ENCODE results near the gene COL3A1.
A peak's percentile ranks its signal among the peaks of the same experiment; 100 is the strongest.

Gene COL3A1

DNA sequence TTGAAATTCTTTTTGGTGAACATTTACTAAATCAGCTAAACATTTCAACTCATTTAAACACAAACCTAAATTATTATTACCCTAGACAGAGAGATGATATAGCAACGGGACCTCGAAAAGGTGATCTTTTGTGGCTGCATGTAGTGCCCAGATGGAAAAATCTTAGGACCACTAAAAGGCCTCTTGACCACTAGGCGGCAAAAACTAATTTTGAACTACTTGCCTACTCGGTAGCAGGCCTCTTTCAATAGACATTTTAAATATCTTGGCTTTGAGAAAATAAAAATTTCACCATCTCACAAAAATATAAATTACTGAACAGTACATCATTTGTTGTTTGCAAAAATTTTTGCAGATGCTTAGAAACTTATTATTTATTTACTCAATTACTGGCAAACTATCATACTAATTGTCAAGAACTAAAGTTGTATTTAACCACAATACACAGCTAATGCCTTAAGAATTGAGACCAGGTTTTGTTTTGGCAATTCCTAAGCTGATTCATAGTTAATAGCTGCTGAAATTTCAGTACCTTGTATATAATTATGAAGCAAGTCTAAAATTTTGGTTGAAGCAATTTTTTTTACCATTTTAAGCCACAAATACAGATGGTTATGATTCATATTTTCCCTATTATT lies 9.4 kb downstream of the COL3A1 start:
- no peak for DNase-seq (ENCODE audit: low read depth)
- TF ChIP-seq, protein P1, sequence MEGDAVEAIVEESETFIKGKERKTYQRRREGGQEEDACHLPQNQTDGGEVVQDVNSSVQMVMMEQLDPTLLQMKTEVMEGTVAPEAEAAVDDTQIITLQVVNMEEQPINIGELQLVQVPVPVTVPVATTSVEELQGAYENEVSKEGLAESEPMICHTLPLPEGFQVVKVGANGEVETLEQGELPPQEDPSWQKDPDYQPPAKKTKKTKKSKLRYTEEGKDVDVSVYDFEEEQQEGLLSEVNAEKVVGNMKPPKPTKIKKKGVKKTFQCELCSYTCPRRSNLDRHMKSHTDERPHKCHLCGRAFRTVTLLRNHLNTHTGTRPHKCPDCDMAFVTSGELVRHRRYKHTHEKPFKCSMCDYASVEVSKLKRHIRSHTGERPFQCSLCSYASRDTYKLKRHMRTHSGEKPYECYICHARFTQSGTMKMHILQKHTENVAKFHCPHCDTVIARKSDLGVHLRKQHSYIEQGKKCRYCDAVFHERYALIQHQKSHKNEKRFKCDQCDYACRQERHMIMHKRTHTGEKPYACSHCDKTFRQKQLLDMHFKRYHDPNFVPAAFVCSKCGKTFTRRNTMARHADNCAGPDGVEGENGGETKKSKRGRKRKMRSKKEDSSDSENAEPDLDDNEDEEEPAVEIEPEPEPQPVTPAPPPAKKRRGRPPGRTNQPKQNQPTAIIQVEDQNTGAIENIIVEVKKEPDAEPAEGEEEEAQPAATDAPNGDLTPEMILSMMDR (IDR thresholded peaks at IDR 0.05; ENCODE audit: low read depth, low read length, missing control alignments): peak; percentile 38
- no peak overlapping the region for H3K4me3 ChIP-seq (ENCODE audit: low read depth, low read length)

DNA sequence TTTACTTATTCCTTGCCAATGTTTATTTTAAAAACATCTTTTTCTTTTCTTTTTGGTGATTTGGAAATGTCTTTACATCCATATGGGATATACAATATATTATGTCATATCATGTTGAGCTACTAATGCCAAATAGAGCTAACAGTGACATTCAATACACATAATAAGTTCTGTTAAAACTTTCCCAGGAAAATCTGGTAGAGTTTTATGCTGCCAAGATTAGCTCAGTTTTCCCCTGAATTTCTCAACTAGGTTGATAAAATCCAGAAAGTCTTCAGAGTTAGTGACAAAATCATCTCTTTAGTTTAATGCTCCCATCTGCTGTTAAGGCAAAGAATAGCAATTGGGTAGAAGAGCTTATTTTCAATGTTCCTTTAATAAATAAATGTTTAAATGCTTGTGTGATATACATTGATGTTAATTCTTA lies 9.9 kb downstream of the COL3A1 start:
- DNase-seq (ENCODE audit: low read depth): no peak
- TF ChIP-seq, protein P1 (IDR thresholded peaks at IDR 0.05; ENCODE audit: low read depth, low read length, missing control alignments): no peak
- H3K4me3 ChIP-seq (ENCODE audit: low read depth, low read length): no peak overlapping the region

DNA sequence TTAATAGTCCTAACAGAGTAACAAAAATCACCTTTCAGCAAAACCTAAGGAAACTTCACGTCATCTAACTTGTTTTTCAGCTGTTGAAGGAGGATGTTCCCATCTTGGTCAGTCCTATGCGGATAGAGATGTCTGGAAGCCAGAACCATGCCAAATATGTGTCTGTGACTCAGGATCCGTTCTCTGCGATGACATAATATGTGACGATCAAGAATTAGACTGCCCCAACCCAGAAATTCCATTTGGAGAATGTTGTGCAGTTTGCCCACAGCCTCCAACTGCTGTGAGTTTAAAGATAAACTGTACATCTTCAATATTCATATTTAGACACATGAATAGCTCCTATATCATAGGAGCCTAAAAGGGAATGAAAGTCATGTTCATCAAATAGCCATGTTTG lies 10.5 kb downstream of the COL3A1 start:
- TF ChIP-seq, protein P1 (IDR thresholded peaks at IDR 0.05; ENCODE audit: low read depth, low read length, missing control alignments): no peak
- no peak overlapping the region for H3K4me3 ChIP-seq (ENCODE audit: low read depth, low read length)
- DNase-seq (ENCODE audit: low read depth): no peak

DNA sequence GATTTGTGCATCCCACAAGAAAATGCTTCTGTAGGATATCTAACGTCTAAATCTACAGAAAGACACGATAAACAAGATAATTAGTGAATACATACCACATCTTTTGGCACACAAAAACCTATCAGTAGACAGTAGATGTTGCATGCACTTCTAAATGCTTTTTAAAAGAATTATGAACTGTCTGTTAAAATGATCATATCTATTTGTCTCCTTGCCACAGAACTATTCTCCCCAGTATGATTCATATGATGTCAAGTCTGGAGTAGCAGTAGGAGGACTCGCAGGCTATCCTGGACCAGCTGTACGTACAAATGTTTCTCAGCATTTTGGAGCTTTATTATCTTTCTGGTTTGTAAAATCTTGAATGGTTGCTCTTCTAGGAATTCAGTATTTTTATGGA lies 12.7 kb downstream of the COL3A1 start:
- TF ChIP-seq, protein P1 (IDR thresholded peaks at IDR 0.05; ENCODE audit: low read depth, low read length, missing control alignments): no peak
- DNase-seq (ENCODE audit: low read depth): no peak
- H3K4me3 ChIP-seq (ENCODE audit: low read depth, low read length): no peak overlapping the region

DNA sequence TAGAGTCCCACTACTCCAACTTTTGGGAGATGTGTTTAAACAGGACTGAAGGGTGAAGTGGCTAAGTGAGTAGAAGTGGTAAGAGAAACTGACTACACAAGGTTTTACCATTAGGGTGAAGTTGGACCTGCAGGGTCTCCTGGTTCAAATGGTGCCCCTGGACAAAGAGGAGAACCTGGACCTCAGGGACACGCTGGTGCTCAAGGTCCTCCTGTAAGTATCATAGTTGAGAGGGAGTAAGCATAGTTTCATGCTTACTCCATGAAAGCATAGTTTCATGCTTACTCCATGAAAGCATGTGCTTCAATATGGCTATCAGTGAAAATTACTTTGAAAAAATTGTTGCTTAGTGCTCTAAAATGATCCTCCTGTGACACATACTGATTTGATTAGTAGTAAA lies 19.1 kb downstream of the COL3A1 start:
- TF ChIP-seq, protein P1 (IDR thresholded peaks at IDR 0.05; ENCODE audit: low read depth, low read length, missing control alignments): no peak
- DNase-seq (ENCODE audit: low read depth): no peak
- H3K4me3 ChIP-seq (ENCODE audit: low read depth, low read length): no peak overlapping the region

DNA sequence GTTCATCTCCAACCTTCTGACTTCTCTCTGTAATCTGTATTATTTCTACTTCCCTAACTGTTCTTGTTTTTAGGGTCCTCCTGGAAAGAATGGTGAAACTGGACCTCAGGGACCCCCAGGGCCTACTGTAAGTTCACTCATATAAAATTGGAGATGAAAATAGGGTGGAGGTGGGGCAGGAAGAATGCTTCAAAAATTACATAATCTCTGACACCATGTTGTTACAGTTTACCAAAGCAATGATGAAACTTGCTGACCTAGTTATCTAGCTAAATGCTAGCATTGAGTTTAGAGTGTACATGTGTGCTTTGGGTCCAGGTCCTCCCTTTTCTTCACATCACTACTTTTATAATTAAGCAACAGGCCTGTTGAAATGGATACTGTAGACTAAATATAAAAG lies 23.1 kb downstream of the COL3A1 start:
- no peak overlapping the region for H3K4me3 ChIP-seq (ENCODE audit: low read depth, low read length)
- TF ChIP-seq, protein P1 (IDR thresholded peaks at IDR 0.05; ENCODE audit: low read depth, low read length, missing control alignments): no peak
- no peak for DNase-seq (ENCODE audit: low read depth)

DNA sequence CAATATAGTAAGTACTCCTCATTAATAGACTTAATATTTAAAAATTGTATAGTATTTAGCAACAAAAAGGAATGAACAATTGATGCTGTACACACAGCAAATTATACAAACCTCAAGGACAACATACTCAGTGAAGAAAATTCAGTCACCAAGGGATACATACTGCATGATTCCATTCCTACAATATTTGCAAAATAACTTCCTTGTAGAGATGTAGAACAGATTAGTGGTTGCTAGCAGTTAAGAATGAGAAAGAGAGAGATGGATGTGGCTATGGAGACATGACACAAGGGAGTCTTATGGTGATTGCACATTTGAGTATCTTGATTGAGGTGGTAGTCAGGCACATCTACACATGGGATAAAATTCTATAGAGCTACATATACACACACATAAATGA lies 26.0 kb downstream of the COL3A1 start:
- TF ChIP-seq, protein P1 (IDR thresholded peaks at IDR 0.05; ENCODE audit: low read depth, low read length, missing control alignments): no peak
- DNase-seq (ENCODE audit: low read depth): no peak

More for the DNA sequence above, 26.0 kb downstream of the COL3A1 start:
- H3K4me3 ChIP-seq (ENCODE audit: low read depth, low read length): no peak overlapping the region
